ENCODE results near the gene ADTRP.
"Not testable (repeated sequence)": the region's sequence is repeated elsewhere in the genome, so short reads cannot be mapped to it uniquely, and the experiment has no call there.

ADTRP gene

GRCh38 chr6:11803591-11803971, 25.0 kb upstream of the ADTRP start:
- DNase-seq (ENCODE audit: low read depth), result no peak

- DNase-seq (ENCODE audit: low read depth), result no peak
These were observed 24.4 kb upstream of the ADTRP start for GRCh38 chr6:11802886-11803590.

GRCh38 chr6:11800531-11800930, 21.9 kb upstream of the ADTRP start:
- DNase-seq (ENCODE audit: low read depth), result not testable (repeated sequence)

- no peak for DNase-seq (ENCODE audit: low read depth)
These were observed 19.9 kb upstream of the ADTRP start for GRCh38 chr6:11798538-11798937.

GRCh38 chr6:11798096-11798495, 19.5 kb upstream of the ADTRP start:
- no peak for DNase-seq (ENCODE audit: low read depth)

- DNase-seq (ENCODE audit: low read depth), result no peak
These were observed 18.2 kb upstream of the ADTRP start for GRCh38 chr6:11796829-11797228.

GRCh38 chr6:11795403-11795802, 16.8 kb upstream of the ADTRP start:
- DNase-seq (ENCODE audit: low read depth), result no peak

GRCh38 chr6:11793277-11793676, 14.7 kb upstream of the ADTRP start:
- no peak for DNase-seq (ENCODE audit: low read depth)

GRCh38 chr6:11791354-11792107, 12.9 kb upstream of the ADTRP start:
- no peak for DNase-seq (ENCODE audit: low read depth)

- no peak for DNase-seq (ENCODE audit: low read depth)
These were observed 11.1 kb upstream of the ADTRP start for GRCh38 chr6:11789744-11790143.

- DNase-seq (ENCODE audit: low read depth), result no peak
These were observed 9.4 kb upstream of the ADTRP start for GRCh38 chr6:11788043-11788442.

GRCh38 chr6:11785774-11786579, 7.4 kb upstream of the ADTRP start:
- DNase-seq (ENCODE audit: low read depth), result no peak

GRCh38 chr6:11785415-11785773, 6.8 kb upstream of the ADTRP start:
- no peak for DNase-seq (ENCODE audit: low read depth)

GRCh38 chr6:11784341-11784740, 5.7 kb upstream of the ADTRP start:
- DNase-seq (ENCODE audit: low read depth), result no peak

- no peak for DNase-seq (ENCODE audit: low read depth)
These were observed 5.0 kb upstream of the ADTRP start for GRCh38 chr6:11783524-11784064.

- no peak for DNase-seq (ENCODE audit: low read depth)
These were observed 3.9 kb upstream of the ADTRP start for GRCh38 chr6:11782524-11782923.

GRCh38 chr6:11780097-11780428, 1.5 kb upstream of the ADTRP start:
- no peak for DNase-seq (ENCODE audit: low read depth)

GRCh38 chr6:11779329-11780096, 910 bp upstream of the ADTRP start:
- DNase-seq (ENCODE audit: low read depth), result no peak

GRCh38 chr6:11778036-11778435, 567 bp downstream of the ADTRP start:
- DNase-seq (ENCODE audit: low read depth), result no peak

GRCh38 chr6:11775791-11776409, 2.7 kb downstream of the ADTRP start:
- DNase-seq (ENCODE audit: low read depth), result no peak

GRCh38 chr6:11774426-11774825, 4.2 kb downstream of the ADTRP start:
- DNase-seq (ENCODE audit: low read depth), result no peak

GRCh38 chr6:11773581-11773980, 5.0 kb downstream of the ADTRP start:
- no peak for DNase-seq (ENCODE audit: low read depth)
